ENCODE measurements around the gene ETV4. TPM values are rescaled to one million over a fixed set of nuclear protein-coding genes. Genes with fewer than 3 reads are reported as not detected.

The ETV4 gene
- total RNA-seq, 1 donor from 2014 or later = 3.2 TPM

GRCh38 chr17:43572368-43572980, 26.3 kb upstream of the ETV4 start:
- no peak for DNase-seq

- DNase-seq = no peak
Observed at GRCh38 chr17:43570518-43570928, 24.4 kb upstream of the ETV4 start.

DNA sequence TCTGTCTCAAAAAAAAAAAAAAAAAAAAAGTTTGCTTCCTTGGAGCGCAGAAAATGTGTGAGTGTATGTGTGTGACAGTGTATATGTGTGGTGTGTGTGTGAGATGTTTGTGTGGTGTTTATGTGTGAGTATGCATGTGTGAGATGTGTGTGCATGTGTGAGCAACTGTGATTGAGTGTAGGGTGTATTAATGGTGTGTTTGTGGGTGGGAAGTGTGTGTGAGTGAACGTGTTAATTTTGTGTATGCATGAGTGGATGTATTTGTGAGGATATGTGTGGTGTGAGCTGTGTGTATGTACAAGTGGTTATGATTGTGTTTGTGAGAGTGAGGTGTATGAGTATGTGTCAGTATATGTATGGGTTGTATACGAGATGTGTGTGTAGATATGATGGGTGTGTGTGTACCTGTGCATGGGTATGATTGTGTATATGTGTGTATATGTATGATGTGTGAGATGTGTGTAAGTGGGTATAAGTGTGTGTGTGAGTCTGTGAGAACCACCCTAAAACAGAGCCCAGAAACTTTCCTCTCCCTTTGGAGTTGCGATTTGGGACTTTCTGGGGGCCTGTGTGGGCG, 22.5 kb upstream of the ETV4 start:
- DNase-seq = no peak

DNA sequence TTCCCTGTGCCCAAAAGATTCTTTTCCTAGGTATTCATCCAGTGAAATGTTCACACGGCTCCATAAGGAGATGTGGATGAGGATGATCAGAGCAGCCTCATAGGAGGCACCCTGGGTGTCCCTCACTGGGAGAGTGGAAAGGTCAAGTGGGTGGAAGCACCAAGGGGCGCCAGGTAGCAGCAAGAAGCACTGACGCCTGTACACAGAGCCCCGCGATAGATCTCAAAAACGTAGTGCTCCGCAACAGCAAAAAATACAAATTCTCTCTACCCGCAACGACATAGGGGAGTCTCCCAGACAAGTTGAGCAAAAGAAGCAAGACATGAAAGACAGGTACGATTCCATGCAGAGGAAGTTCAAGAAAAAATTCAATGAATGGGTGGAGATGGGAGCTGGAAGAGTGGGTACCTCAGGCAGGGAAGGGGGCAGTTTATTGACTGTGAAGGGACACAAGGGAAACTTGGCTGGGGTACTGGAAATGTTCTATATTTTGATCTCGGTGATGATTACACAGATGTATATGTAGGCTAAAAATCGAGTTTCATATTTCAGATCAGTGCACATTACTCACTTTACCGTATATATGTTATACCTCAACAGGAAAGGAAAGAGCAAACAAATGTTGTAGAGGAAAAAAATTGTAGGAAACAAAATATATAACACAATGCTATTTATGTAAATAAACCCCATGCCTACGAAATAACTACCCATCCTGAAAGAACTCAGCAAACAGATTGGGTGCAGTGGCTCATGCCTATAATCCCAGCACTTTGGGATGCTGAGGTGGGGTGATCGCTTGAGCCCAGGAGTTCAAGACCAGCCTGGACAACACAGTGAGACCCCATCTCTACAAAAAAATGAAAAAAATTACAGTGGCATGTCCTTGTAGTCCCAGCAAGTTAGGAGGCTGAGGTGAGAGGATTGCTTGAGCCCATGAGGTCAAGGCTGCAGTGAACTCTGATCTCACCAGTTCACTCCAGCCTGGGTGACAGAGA, 17.8 kb upstream of the ETV4 start:
- no peak for DNase-seq

GRCh38 chr17:43562679-43563599, 16.8 kb upstream of the ETV4 start:
- DNase-seq = no peak

DNA sequence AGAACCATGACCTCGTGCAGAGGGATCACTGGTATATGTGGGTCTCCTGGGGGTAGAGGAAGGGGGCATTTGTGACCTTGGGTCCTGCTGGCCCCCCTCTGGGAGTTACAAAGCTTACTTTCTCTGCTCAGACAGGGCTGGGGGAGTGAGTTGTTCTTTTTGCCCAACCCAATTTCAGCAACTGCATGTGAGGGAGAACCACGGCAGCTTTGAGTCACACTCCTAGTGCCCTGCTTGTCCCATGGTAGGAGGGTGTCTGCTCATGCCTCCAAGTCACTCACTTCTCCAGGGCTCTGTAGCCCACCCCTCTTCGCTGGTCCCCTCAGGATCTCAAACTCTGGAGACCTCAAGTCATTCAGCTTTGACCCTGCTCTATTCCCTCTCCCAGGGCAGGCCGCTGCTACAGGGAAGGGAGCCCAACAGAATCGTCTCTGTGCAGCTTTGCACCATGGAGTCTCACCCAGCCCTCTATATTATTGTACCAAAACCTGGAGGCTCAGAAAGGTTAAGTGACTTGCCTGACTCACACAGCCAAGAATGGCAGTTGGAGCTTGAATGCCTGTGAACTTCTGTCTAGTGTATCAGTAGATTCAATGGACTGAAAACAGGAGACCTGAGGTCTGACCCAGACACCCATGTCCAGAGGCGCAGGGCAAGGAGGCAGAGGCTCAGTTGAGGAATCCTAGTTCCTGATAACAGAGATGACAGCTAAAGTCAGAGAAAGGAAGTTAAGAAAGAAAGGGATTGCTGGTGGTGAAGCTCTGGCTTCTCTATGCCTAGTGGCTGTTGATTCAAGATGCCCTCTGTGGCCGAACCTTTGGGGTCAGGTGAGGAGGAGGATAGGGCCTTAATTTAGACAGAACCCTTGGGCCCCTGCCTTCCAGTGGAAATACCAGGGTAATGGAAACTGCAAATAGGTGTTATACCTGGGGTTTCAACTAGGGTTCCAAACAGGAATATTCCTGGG, 14.6 kb upstream of the ETV4 start:
- DNase-seq = no peak

- DNase-seq = no peak
Observed at GRCh38 chr17:43559161-43559816, 13.1 kb upstream of the ETV4 start.

DNA sequence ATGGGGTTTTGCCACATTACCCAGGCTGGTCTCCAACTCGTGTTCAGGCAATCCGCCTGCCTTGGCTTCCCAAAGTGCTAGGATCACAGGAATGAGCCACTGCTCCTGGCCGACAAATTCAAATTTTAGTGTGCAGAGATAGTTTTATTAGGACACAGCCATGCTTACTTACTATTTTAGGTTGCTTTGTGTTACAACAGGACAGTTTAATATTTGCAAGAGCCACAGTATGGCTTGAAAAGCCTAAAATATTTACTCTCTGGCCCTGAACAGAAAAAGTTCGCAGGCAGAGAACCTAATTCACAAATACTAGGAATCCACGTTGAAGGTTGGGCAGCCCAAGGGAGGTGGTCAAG, 12.6 kb upstream of the ETV4 start:
- DNase-seq = no peak

- DNase-seq = no peak
Observed at GRCh38 chr17:43556292-43556691, 10.2 kb upstream of the ETV4 start.

DNA sequence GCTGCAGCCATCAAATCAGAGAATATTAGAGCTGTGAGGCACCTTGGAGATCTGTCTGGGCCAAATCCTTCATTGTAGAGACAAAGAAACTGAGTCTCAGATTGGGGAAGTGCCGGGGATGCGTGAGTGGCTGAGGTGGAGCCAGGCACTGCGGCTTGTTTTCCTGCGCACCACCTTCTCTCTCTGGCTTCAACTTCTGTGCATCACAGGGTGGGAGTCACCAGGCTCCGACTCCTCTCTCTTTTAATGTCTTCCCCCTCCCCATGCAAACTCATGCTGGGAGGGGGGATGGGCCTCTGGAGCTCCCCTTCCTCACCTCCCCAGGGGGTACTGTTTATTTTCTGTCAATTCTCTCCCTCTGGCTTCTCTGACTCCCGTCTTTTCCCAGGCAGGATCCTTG, 8.7 kb upstream of the ETV4 start:
- DNase-seq = no peak

- DNase-seq = no peak
Observed at GRCh38 chr17:43553573-43553972, 7.4 kb upstream of the ETV4 start.

DNA sequence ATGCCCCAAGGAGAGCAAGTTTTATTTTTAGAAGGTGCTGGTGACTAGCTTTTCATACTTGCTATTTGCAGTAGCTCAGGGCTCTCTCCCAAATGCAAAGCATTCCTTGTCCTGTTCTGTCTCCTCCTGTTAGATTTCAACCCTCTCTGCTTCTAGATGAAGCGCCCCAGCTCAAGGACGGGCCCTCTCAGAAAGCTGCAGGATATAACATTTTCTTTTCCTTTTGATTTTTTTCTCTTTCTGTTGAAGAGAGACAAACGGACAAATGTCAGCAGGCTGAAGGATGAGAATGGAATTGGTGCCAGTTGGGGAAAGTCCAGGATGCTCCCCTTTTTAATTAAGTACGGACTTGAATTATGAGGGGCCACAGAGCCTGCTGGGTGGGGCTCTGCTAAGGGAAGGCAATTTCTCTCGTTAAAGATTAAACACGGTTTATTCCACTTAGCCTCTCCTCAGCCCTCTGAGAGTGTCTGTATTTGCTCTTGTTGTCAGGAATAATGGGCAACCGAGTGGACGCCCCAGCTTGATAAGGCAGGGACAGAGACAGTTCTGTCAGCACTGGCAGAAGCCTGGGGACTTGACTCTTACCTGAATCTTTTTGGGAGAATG, 6.2 kb upstream of the ETV4 start:
- DNase-seq = no peak

DNA sequence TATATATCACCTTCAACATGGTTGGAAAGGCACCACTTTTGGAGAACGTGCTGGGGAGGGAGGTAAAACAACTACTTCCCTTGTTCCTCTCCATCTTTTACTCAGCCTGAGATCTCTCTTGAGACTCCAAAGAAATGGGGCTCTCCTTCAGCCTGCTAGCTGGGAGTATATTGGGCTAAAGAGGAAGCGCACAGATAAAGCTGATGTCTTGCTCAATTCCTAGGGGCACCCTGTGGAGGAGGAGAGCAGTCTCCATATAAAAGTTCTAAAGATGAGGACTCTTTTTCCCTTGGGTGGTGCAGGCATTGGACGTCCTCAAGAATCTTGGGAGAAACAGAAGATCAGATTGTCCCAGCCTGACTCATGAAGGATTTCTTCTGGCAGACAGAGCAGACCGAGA, 4.6 kb upstream of the ETV4 start:
- DNase-seq = no peak

GRCh38 chr17:43549496-43549895, 3.4 kb upstream of the ETV4 start:
- no peak for DNase-seq

- DNase-seq = no peak
Observed at GRCh38 chr17:43548689-43549379, 2.7 kb upstream of the ETV4 start.

- no peak for DNase-seq
Observed at GRCh38 chr17:43547659-43548256, 1.6 kb upstream of the ETV4 start.

GRCh38 chr17:43547189-43547550, 1.0 kb upstream of the ETV4 start:
- DNase-seq = no peak

GRCh38 chr17:43545383-43545632, 832 bp downstream of the ETV4 start:
- no peak for DNase-seq

DNA sequence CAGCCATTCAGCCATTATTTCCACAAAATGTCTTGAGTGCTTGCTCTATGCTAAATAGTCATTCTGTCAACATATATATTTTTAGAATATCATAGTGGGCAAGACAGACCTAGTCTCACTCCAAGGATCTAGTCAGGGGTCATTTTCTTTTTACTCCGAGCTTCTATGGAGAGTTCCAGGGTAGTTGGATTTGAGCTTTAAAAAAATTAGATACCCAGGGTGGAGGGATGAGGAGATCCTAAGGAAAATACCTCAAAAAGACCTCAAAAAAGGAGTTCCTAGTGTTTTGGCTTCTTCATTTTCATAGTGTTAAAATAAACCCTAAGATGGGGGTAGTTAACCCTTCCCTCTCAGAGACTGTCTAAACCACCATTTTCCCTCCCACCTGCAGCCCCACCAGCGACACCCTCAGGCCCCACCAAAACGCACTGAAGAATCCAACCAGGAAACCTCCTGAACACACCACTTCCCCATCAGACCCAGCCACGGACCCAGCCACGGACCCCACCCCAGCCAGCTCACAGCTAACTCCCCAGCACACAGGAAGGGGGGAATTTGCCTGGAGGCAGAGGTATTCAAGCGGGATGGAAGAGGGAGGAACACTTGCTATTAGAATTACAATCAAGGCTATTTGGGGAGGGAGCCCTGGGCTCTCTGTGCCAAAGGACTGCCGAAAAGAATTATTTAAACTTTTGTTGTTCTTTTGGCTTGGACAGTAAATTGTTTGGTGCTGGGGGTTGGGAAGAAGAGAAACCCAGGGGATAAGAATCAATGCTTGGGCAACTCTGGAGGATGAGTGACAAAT, 2.2 kb downstream of the ETV4 start:
- no peak for DNase-seq

Data from dermis blood vessel endothelial cell (primary cell).